Endothelial cell of umbilical vein (primary cell): ENCODE data around the gene CD83. TPM values are rescaled to one million over a fixed set of nuclear protein-coding genes. Genes with fewer than 3 reads are reported as not detected.

Experiments used
- BruUV-seq: library from RNA; stranded (reverse); fragments of 400-500 nt; replicated peaks from 2 replicates; lab custom pipeline; 2021; lab: Mats Ljungman, UMichigan
- CTCF ChIA-PET: fragments of 300-600, 350-600 bp; sonication (Branson Sonifier 250); formaldehyde crosslinking; loops from one replicate; lab custom pipeline; 2021; ENCODE audit warnings: antibody characterized with exemption, inconsistent platforms; lab: Charles Lee
- POLR2A ChIA-PET: fragments of 300-600, 350-600 bp; sonication (Branson Sonifier 250); formaldehyde crosslinking; loops from one replicate; lab custom pipeline; 2021; ENCODE audit warnings: antibody characterized with exemption, inconsistent platforms; lab: Charles Lee
- DNase-seq: peaks from one replicate; pipeline ENCODE4 v3.0.0-alpha.2; 2011; ENCODE audit warnings: low read depth, low spot score
- FAIRE-seq: peaks from 2 replicates; lab custom pipeline; 2011; peaks lifted over from hg19 to GRCh38; lab: Jason Lieb, UNC
- H2AFZ ChIP-seq: 2 replicates; pipeline ENCODE4 v1.6.0; 2012; ENCODE audit warnings: low read depth, low read length, control low read depth, inconsistent platforms
- H3K27ac ChIP-seq: 2 replicates; pipeline ENCODE4 v1.5.1; 2011; ENCODE audit warnings: low read depth, mild to moderate bottlenecking, control low read depth, low read length, moderate library complexity; ENCODE audit not compliant: insufficient read depth
- H3K27me3 ChIP-seq, 2 experiments: 2 replicates each; pipeline versions ENCODE4 v1.6.0 to v1.6.1; 2011; ENCODE audit warnings: low read length in 2 of 2, mixed read lengths in 1 of 2; ENCODE audit not compliant: control insufficient read depth in 2 of 2, insufficient read depth in 2 of 2
- H3K36me3 ChIP-seq, 2 experiments: 2 replicates in 1 of 2; 3 replicates in 1 of 2; pipeline ENCODE4 v1.5.1; 2011; ENCODE audit warnings: low read length in 2 of 2, mild to moderate bottlenecking in 1 of 2, moderate library complexity in 1 of 2; ENCODE audit not compliant: control insufficient read depth in 2 of 2, insufficient read depth in 2 of 2; ENCODE audit errors: extremely low read depth in 1 of 2
- H3K4me1 ChIP-seq: 3 replicates; pipeline ENCODE4 v1.5.1; 2011; ENCODE audit warnings: mild to moderate bottlenecking, low read length; ENCODE audit not compliant: control insufficient read depth, insufficient read depth; ENCODE audit errors: extremely low read depth
- H3K4me2 ChIP-seq: 2 replicates; pipeline ENCODE4 v1.6.1; 2011; ENCODE audit warnings: low read length, control low read depth, mixed read lengths; ENCODE audit not compliant: insufficient read depth
- H3K4me3 ChIP-seq, 3 experiments: fragments of 200-600 bp in 1 of 3; sonication (generic), shearing (Covaris generic) in 1 of 3; replicated peaks in 1 of 3; 2 replicates each; pipeline ENCODE4 v1.5.1; 2011 to 2016; ENCODE audit warnings: control low read depth in 3 of 3, low read length in 3 of 3, mild to moderate bottlenecking in 2 of 3, inconsistent platforms in 1 of 3, low read depth in 1 of 3, moderate library complexity in 1 of 3; ENCODE audit not compliant: insufficient read depth in 1 of 3
- H3K79me2 ChIP-seq: 2 replicates; pipeline ENCODE4 v1.6.0; 2012; ENCODE audit warnings: low read length, inconsistent platforms; ENCODE audit not compliant: control insufficient read depth, insufficient read depth
- H3K9ac ChIP-seq: replicated peaks from 2 replicates; pipeline ENCODE3; 2011; ENCODE audit warnings: low read length, control low read depth; ENCODE audit not compliant: insufficient read depth; ENCODE audit errors: extremely low read depth
- H3K9me1 ChIP-seq: replicated peaks from 3 replicates; pipeline ENCODE4 v1.6.0; 2011; ENCODE audit warnings: mild to moderate bottlenecking, low read length; ENCODE audit not compliant: control insufficient read depth, insufficient read depth; ENCODE audit errors: extremely low read depth
- H3K9me3 ChIP-seq: replicated peaks from 2 replicates; pipeline ENCODE4 v1.5.1; 2012; ENCODE audit warnings: low read length, inconsistent platforms; ENCODE audit not compliant: control insufficient read depth, insufficient read depth
- H4K20me1 ChIP-seq: replicated peaks from 2 replicates; pipeline ENCODE3; 2011; ENCODE audit warnings: mild to moderate bottlenecking, low read length; ENCODE audit not compliant: control insufficient read depth, insufficient read depth; ENCODE audit errors: extremely low read depth
- EZH2 ChIP-seq: IDR thresholded peaks from 2 replicates; pipeline ENCODE4 v1.6.1; 2012; ENCODE audit warnings: borderline replicate concordance, low read depth, mild to moderate bottlenecking, moderate library complexity, low read length, inconsistent platforms; ENCODE audit not compliant: severe bottlenecking
- FOS ChIP-seq: IDR thresholded peaks from 2 replicates; pipeline ENCODE4 v1.6.1; 2011; ENCODE audit warnings: mild to moderate bottlenecking, low read length, moderate library complexity, borderline replicate concordance; ENCODE audit not compliant: insufficient read depth
- GATA2 ChIP-seq: IDR thresholded peaks from 2 replicates; pipeline ENCODE4 v1.7.0; 2011; ENCODE audit warnings: low read depth, mild to moderate bottlenecking, moderate library complexity, mixed read lengths, low read length; ENCODE audit not compliant: insufficient read length, insufficient read depth
- JUN ChIP-seq: IDR thresholded peaks from 2 replicates; pipeline ENCODE4 v1.6.1; 2011; ENCODE audit warnings: borderline replicate concordance, low read depth; ENCODE audit not compliant: insufficient read length, insufficient read depth
- MYC ChIP-seq: IDR thresholded peaks from one replicate; pipeline ENCODE4 v1.6.1; 2011; ENCODE audit warnings: mild to moderate bottlenecking, low read depth, low read length
- POLR2A ChIP-seq: IDR thresholded peaks from 2 replicates; pipeline ENCODE4 v1.6.1; 2012; ENCODE audit warnings: low read depth, mild to moderate bottlenecking, control low read depth, low read length
- POLR2AphosphoS5 ChIP-seq: IDR thresholded peaks from 2 replicates; pipeline ENCODE4 v1.6.1; 2012; ENCODE audit warnings: low read depth, mild to moderate bottlenecking, control low read depth, low read length, moderate library complexity; ENCODE audit not compliant: insufficient read depth
- dilution Hi-C: fragments of 300-500 bp; cut with MboI; formaldehyde crosslinking; loops from one replicate; pipeline ENCODE4 v1.15.0; 2019; ENCODE audit warnings: low sequenced_read_pairs; ENCODE audit not compliant: extremely low pct_ligation_motif_present
- intact Hi-C: fragments of 100-400 bp; cut with micrococcal nuclease; formaldehyde crosslinking; loops from one replicate; pipeline ENCODE4 v1.10.0; 2022
- polyA plus RNA-seq, 4 experiments: library from polyadenylated mRNA; depleted of rRNA in 3 of 4; stranded (reverse) in 3 of 4; unstranded in 1 of 4; fragments of >200 nt; gene quantifications; 2 replicates each; pipeline versions ENCODE4 v1.2.1 to v1.2.3, GENCODE V29; 2011 to 2012; ENCODE audit warnings: missing spikeins in 1 of 4
- total RNA-seq: library from RNA; stranded (reverse); gene quantifications from 2 replicates; pipeline ENCODE4 v1.2.3, GENCODE V29; 2021
- TF ChIP-seq, protein P1 (sequence below), 2 donors: IDR thresholded peaks; 1 replicate in 1 of 2; 2 replicates in 1 of 2; pipeline ENCODE4 v1.5.1; 2011; ENCODE audit warnings: low read length in 2 of 2, mild to moderate bottlenecking in 2 of 2, moderate library complexity in 2 of 2, control low read depth in 1 of 2, inconsistent platforms in 1 of 2, low read depth in 1 of 2; ENCODE audit not compliant: insufficient read depth in 1 of 2; ENCODE audit errors: extremely low read depth in 1 of 2
- TF ChIP-seq, protein P2 (sequence below): IDR thresholded peaks from 2 replicates; pipeline ENCODE4 v1.6.1; 2011; ENCODE audit not compliant: insufficient read depth, insufficient read length

CD83 gene
- total and polyA plus RNA-seq, 2 donors (not counting 3 experiments of a cell fraction or from before 2014, with no cell fraction given) = 0.40 to 0.46 TPM

DNA sequence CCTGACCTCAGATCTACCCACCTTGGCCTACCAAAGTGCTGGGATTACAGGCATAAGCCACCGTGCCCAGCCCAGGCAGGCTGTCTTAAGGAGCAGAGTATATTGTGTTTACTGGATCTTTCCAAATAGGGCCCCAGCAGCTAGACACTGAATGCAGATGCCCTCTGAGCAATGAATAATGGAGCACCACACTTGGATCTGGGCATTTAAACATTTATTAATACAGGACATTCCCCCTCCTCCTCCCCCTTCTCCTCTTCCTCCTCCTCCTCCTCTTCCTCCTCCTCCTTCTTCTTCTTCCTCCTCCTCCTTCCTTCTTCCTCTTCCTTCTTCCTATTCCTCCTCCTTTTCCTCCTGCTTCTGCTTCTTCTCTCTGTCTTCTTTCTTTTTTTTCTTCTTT lies 34.2 kb downstream of the CD83 start:
- Histone ChIP-seq H3K4me1 (no peaks in the 10 kb centered on the region), H2AFZ (no peak overlapping the region), H3K27me3 (no peaks in the 10 kb centered on the region), H3K9me3 (no peaks in the 10 kb centered on the region), H3K4me2 (no peak overlapping the region), H3K27ac (no peak overlapping the region), H4K20me1 (no peaks in the 10 kb centered on the region), H3K4me3 (no peak overlapping the region), H3K36me3 (no peaks in the 10 kb centered on the region), H3K9me1 (no peaks in the 10 kb centered on the region), H3K79me2 (no peaks in the 10 kb centered on the region), H3K9ac (no peak overlapping the region)
- FAIRE-seq = no peak
- dilution Hi-C loops (no loop called here), intact Hi-C loops (no loop called here)
- ChIA-PET POLR2A (no interaction called here), CTCF (no interaction called here)
- BruUV-seq = no TSS peak
- no peak for DNase-seq
- TF ChIP-seq POLR2A (no peak), EZH2 (no peak), JUN (no peak), MYC (no peak), POLR2AphosphoS5 (no peak), FOS (no peak), GATA2 (no peak)
- TF ChIP-seq, protein P1, sequence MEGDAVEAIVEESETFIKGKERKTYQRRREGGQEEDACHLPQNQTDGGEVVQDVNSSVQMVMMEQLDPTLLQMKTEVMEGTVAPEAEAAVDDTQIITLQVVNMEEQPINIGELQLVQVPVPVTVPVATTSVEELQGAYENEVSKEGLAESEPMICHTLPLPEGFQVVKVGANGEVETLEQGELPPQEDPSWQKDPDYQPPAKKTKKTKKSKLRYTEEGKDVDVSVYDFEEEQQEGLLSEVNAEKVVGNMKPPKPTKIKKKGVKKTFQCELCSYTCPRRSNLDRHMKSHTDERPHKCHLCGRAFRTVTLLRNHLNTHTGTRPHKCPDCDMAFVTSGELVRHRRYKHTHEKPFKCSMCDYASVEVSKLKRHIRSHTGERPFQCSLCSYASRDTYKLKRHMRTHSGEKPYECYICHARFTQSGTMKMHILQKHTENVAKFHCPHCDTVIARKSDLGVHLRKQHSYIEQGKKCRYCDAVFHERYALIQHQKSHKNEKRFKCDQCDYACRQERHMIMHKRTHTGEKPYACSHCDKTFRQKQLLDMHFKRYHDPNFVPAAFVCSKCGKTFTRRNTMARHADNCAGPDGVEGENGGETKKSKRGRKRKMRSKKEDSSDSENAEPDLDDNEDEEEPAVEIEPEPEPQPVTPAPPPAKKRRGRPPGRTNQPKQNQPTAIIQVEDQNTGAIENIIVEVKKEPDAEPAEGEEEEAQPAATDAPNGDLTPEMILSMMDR (IDR thresholded peaks at IDR 0.05; ENCODE audit: extremely low read depth in 1 of 2, insufficient read depth in 1 of 2, low read depth in 1 of 2, low read length in 2 of 2) = no peak
- TF ChIP-seq, protein P2, sequence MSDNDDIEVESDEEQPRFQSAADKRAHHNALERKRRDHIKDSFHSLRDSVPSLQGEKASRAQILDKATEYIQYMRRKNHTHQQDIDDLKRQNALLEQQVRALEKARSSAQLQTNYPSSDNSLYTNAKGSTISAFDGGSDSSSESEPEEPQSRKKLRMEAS = no peak
